ENCODE results near the gene CRIM1.

DNA sequence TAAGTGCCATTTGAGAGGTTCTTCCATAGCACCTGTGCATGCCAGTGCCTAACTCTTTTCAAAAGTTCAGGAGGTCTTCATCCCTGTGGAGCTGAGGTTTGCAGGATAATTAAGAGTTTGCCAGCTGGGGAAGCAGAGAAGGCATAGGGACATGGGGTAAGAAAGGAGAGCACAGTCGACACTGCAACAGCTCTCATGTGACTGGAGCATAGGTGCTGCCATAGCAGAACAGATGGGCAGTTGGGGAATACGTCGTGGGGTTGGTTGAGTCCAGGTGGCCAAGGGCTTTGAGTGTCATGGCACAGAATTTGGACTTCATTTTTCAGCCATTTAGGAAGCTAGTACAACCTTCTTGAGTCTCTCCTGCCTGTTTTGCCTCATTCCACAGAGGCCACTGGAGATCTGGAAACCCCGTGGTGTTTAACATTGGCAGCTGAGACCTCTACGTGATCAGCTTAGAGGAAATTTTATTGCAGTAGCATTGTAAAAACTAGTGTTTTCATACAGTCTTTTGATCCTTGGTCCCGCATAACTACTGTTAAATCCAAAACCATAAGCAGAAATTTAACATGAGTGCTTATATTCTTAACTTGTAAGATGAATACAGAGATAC, 65.1 kb downstream of the CRIM1 start:
- TF ChIP-seq, protein P1, sequence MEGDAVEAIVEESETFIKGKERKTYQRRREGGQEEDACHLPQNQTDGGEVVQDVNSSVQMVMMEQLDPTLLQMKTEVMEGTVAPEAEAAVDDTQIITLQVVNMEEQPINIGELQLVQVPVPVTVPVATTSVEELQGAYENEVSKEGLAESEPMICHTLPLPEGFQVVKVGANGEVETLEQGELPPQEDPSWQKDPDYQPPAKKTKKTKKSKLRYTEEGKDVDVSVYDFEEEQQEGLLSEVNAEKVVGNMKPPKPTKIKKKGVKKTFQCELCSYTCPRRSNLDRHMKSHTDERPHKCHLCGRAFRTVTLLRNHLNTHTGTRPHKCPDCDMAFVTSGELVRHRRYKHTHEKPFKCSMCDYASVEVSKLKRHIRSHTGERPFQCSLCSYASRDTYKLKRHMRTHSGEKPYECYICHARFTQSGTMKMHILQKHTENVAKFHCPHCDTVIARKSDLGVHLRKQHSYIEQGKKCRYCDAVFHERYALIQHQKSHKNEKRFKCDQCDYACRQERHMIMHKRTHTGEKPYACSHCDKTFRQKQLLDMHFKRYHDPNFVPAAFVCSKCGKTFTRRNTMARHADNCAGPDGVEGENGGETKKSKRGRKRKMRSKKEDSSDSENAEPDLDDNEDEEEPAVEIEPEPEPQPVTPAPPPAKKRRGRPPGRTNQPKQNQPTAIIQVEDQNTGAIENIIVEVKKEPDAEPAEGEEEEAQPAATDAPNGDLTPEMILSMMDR (IDR thresholded peaks at IDR 0.05 in 8 of 11, conservative IDR thresholded peaks at IDR 0.05 in 3 of 11) = no peak
- TF ChIP-seq POLR2A (IDR thresholded peaks at IDR 0.05) = no peak
- TF ChIP-seq POLR2AphosphoS5 (IDR thresholded peaks at IDR 0.05) = no peak

Data from spleen (tissue), 7 donors.